Left forelimb (tissue), 1 donor: ENCODE results near the gene ATG4D.
"Not testable (repeated sequence)": the region's sequence is repeated elsewhere in the genome, so short reads cannot be mapped to it uniquely, and the experiment has no call there.

Experiments
- DNase-seq: peaks from one replicate; pipeline ENCODE4 v3.0.0-alpha.2; 2018; ENCODE audit warnings: low spot score

Gene ATG4D

DNA sequence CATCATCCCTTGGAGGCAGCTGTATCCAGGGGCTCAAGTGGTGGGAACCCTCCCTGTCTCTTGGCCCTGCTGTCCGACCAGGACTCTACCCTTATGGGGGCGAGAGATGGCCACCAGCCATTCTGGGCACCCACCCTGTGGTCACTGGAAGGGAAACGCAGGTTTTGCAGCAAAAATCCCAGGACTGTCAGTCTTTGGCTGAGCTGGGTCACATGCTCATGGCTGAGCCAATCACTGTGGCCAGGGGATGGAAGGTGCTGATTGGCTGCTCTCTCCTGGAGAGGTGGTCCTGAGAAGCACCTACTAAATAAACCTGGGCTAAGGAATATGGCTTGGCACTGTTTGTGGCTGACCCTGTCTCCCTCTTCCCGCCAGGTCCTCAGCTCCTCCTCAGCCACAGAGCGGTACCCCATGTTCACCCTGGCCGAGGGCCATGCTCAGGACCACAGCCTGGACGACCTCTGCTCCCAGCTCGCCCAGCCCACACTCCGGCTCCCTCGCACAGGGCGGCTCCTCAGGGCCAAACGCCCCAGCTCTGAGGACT lies 8.9 kb downstream of the ATG4D start:
- no peak for DNase-seq

GRCh38 chr19:10553087-10553667 lies 9.5 kb downstream of the ATG4D start:
- DNase-seq: no peak

DNA sequence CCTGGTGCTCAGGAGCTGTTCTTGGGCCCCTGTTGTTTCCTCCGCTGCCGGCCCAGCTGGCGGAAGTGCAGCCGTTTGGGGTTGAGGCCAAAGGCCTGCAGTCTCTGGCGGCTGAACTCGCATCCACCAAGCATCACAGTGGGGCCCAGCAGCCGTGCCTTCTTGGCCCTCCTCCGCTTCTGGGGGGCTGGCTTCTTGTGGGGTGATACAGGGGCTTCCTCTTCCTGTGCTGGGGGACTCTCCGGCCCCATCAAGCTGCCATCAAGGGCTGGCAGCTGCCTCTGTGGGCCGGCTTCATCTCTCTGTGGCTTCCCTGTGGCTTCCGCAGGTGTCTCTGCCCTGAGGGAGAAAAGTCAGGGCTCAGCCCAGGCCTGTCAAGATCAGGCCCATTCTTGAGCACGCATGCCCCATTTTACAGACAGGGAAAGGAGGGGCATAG lies 10.3 kb downstream of the ATG4D start:
- DNase-seq: no peak

DNA sequence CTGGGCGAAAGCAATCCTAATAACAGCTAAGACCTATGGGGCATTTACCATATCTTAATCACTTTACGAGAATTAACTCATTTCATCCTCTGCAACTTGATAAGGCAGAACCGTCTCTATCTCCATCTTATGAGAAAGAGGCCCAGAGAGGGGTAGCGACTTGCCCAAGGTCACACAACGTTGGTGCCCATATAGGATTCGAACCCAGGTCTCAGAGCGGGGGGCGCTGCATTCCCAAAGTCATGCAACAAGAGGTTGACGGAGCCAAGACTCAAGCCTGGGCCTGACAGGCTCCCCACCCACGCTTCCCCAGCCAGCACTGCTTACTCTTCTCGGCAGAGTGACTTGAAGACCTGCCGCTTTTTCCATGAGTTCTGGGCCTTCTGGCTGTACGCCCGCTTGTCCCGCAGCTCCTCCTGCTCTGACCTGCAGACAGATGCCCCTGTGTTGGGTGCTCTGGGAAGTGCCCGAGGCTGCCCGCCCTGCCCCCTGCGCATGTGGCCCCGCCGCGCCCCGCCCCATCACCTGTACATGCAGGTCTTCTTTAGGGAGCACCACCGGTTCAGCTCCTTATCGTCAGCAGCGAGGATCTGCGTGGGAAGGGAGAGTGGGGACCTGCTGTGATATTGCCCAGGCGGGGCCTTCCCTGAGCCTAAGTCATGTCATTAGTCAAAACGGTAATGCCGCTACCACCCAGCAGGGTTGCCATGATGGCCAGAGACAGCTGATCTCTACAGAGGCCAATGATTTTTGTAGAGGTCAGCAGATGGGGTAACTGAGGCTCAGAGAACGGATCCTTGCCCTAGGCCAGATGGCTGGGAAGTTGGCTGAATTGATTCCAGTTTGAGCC lies 11.3 kb downstream of the ATG4D start:
- no peak for DNase-seq

DNA sequence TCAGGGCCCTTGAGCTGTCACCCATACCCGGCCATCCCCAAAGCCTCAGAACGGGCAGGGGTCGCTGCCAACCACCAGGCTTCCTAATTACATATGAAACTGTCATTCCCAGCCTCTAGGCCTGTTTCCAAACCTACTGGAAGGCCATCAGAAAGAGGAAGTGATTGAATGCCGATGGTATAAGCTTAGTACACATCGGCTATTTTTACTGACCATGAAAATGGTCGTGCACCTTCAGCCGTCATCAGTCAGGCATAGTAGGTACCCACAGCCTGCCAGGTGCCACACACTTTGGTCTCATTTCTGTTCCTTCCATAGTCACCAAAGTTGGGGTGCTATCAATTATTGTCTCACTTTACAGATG lies 11.9 kb downstream of the ATG4D start:
- DNase-seq: no peak

- DNase-seq: no peak
These were observed 14.0 kb downstream of the ATG4D start for GRCh38 chr19:10557603-10558197.

DNA sequence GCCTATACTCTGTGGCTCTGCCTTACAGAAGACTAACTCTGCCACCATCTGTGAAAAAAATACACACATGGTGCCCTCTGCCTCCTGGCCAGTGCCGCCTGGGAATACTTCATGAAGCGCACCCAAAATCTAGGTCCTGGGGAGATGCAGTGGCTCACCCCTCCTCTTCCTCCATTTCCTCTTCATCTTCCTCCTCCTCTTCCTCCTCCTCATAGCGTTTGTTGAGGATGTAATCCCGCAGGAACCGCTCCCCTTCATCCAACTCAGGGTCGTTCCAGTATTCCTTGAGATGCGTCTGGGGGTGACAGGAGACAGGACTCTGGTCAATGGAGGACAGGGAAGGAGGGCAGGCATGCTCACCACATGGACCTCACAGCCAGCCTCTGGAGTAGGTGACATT lies 16.4 kb downstream of the ATG4D start:
- DNase-seq: no peak

DNA sequence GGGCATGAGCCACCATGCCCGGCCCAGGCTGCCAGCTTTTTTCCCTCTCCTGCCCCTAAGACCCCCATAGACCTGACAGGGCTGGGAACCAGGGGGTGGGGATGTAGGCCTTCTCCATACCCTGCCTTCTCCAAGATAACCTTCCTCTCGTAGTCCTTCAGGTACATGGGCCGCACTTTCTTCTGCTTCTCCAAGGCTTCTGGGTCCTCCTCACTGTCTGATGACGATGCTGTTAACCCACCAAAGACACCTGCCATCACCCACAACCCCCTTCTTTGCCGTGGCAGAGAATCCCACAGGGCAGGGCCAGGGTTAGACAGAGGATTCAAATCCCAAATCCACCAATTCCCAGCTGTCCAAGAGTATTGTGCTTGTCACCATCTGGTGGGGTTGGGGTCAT lies 18.9 kb downstream of the ATG4D start:
- DNase-seq: no peak

DNA sequence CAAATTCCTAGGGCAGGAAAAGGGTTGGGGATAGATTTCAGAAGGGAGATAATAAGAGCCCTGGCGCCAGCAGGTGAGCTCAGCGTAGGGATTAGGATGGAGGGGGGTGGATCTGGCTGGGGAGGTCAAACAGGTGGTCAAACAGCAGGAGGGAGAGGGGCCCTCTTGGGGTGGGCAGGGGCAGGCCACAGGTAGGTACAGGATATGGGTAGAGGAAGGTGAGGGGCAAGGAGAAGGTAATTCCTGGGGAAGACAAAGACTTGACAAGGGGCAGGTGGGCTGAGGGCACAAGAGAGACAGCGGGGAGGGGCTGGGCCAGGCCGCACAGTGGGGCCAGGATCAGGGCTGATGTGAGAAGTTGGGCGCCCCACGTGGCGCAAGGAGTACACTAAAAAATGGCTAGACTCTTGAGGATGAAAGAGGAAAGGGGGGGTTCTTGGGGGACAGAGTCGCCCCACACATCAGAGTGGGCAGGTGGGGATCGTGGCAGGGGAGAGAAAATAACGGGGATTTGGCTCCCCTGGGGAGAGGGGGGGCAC lies 21.4 kb downstream of the ATG4D start:
- no peak for DNase-seq

- peak; percentile 99 for DNase-seq
These were observed 22.1 kb downstream of the ATG4D start, which contains the start of gene KRI1 for GRCh38 chr19:10565567-10566407. Gene KRI1, minus strand, starts transcription at chr19:10566010. Its CDS starts 11 bp downstream, at chr19:10565999.

DNA sequence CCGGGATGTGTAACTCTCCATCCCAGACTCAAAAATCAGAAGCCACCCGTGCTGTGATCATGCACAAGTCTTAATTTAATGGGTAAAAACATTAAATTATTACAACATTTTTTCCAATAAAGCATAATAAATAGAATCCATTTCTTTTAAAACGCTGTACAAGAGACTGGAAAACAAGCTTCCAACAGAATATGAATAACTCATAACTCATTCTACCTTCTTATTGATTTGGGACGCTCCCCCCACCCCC lies 22.6 kb downstream of the ATG4D start:
- no peak for DNase-seq

DNA sequence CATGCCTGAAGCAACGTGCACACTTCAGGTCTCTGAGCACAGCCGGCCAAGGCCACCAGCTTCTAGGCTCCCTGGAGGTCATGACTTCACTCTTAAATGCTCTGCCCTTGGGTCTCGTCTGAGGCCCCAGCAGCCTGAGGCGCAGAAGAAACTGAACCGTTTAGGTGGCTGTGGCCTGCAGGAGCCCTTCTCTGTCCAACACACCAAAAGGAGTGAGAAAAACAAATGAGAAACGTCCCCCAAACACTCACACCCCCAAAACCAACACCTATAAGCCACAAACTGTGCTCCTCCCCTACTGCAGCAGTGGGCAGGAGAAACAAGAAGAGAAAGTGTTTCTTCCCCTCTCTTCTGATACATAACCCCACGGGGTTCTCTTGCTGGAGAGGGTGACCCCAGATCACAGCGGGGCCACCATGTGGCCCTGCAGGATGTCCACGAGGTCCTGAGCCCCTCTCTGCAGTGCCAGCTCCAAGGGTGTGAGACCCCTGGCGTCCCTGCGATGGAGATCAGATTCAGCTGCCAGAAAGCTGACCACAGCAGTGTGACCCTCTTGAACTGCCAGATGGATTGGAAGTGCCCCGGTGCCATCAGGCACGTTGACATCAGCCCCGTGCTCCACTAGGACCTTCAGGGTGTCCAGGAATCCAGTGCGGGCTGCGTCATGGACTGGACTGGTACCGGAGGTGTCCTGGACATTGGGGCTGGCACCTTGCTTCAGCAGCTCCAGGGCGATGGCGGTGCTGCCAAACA lies 23.1 kb downstream of the ATG4D start:
- no peak for DNase-seq

DNA sequence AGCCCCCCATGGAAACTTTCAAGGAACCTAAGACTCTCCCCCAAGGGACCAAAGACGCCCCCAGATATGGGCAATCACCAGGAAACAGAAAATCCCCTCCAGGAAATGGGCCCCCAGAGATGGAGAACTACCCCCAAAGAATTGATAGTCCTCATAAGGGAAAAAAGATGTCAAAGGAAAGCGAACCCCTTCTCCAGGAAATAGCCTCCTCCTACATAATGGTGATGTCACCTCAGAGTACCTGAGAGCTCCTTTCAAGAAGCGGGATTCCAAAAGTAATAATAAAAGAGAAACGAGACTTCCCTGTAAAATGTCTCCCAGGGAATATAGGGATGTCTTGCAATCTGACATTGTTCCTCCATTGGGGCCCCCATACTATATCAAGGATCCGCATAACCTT lies 24.0 kb downstream of the ATG4D start:
- DNase-seq: no peak

GRCh38 chr19:10568062-10568825 lies 24.5 kb downstream of the ATG4D start:
- no peak for DNase-seq

DNA sequence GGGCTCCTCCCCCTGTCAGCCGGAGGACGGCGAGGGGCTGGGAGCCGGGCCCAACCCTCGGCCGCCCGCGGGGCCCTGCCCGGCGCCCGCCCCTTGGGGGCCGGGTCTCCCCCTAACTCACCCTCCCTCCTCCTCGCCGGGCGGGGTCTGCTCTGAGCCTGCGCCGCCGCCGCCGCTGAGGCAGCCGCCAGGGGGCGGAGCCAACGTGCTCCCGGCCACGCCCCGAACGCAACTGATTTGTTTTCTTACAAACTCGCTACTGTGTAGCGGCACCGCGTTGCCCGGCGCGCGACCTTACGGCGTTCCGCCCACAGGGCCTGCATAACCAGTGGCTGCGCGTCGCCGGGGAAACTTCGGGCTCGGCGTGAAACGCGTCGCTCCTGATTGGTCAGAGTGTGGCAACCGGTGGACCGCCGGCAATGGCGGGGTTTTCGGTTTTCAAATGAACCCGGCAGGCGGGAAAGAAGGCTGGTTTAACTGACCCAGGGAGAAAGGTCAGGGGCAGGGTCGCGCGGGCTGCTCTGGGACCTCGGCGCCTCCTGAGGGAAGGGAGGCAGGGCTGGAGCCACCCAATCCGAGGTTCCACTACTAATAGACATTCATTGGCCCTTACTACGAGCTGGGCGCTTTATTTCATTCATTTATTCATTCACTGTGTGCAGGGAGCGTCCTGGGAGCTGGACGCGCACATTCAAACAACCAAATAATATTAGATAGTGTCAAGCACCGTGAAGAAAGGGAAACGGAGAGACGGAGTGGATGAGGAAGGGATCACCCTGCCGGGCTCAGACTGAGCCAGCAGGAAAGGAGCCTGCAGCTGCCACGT lies 25.3 kb downstream of the ATG4D start, which contains the start of gene CDKN2D:
CDKN2D (minus strand) TSS at position 154 of the 826 bp plus-strand sequence. CDS start 326 bp downstream, outside the sequence.
- DNase-seq: peak; percentile 100

DNA sequence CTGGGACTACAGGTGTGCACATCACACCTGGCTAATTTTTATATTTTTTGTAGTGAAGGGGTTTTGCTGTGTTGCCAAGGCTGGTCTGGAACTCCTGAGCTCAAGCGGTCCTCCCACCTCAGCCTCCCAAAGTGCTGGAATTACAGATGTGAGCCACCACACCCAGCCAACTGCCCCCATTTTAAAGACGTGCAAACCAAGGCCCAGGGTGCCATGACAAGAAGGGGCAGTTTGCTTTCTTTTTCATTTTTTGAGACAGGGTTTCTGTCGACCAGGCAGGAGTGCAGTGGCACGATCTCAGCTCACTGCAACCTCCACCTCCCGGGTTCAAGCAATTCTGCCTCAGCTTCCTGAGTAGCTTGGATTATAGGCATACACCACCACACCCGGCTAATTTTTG lies 30.1 kb downstream of the ATG4D start:
- DNase-seq: not testable (repeated sequence)

GRCh38 chr19:10574462-10574861 lies 30.8 kb downstream of the ATG4D start:
- DNase-seq: no peak

DNA sequence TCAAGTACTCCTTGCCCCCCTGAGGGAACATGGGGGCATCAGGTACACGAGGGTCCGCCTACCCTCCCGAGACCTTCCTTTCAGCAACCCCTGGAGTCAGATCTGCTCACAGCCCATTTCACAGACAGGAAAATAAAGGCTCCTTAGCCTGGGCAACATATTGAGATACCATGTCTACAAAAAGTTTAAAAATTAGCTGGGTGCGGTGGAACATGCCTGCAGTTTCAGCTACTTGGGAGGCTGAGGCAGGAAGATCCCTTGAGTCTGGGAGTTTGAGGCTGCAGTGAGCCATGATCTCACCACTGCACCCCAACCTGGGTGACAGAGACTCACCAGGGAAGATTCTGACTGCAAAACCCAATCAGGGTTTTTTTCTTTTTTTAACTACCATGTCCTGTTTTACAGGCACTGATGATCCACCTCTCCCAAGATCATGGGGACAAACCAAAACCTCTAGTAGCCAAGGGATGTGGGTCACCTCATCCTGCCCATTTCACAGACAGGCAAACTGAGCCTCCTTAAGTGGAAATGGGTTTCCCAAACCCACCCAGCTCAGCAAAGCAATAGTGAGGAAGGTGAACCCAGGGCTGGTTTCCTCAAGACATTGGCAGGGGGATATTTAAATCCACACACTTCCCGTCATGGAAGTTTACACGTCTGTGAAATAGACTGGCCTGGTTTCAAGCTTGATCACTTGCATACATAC lies 31.5 kb downstream of the ATG4D start:
- no peak for DNase-seq

DNA sequence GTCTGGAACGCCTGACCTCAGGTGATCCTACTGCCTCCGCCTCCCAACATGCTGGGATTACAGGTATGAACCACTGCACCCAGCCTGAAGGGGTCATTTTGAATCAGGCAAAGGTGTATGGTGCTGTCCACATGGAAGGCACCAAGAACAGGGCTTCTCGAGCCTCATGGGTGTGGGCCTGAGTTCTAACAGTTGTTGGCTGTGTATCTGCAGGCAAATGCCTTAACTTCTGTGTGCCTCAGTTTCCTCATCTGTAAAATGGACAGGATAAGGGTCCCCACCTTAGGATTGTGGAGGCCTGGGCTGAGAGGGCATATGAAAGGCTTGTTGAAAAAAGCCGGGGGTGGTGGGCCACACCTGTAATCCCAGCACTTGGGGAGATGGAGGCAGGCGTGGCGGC lies 34.2 kb downstream of the ATG4D start:
- no peak for DNase-seq
